ENCODE data around the gene IFT80.

DNA sequence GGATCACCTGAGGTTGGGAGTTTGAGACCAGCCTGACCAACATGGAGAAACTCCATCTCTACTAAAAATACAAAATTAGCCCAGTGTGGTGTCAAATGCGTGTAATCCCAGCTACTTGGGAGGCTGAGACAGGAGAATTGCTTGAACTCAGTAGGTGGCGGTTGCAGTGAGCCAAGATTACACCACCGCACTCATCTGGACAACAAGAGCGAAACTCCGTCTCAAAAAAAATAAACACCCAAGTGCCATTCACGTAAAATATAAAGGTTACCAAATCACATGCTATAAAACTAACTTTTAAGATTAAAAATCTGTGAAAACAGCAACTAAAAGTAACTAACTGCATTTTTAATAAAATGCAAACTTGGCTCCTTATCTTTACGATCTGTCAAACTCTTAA is 41.7 kb upstream of the IFT80 start:
- TF ChIP-seq CTCF (IDR thresholded peaks at IDR 0.05 in 2 of 3, conservative IDR thresholded peaks at IDR 0.05 in 1 of 3; ENCODE audit: insufficient read depth in 2 of 3, low read depth in 1 of 3, low read length in 3 of 3) (no peak), CREB1 (IDR thresholded peaks at IDR 0.05) (no peak), CREB1 (CRISPR knock-in tag; IDR thresholded peaks at IDR 0.05) (no peak), JUN (IDR thresholded peaks at IDR 0.05; ENCODE audit: borderline replicate concordance, low read depth, low read length) (no peak), JUN (CRISPR knock-in tag; IDR thresholded peaks at IDR 0.05; ENCODE audit: borderline replicate concordance) (no peak)
- TF ChIP-seq, protein P1, sequence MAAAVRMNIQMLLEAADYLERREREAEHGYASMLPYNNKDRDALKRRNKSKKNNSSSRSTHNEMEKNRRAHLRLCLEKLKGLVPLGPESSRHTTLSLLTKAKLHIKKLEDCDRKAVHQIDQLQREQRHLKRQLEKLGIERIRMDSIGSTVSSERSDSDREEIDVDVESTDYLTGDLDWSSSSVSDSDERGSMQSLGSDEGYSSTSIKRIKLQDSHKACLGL (CRISPR knock-in tag; IDR thresholded peaks at IDR 0.05; ENCODE audit: borderline replicate concordance, poor library complexity, severe bottlenecking), result no peak

All from K562 (cell line).